ENCODE measurements around the gene SLC26A11.
A peak's percentile ranks its signal among the peaks of the same experiment; 100 is the strongest.

The SLC26A11 gene

DNA sequence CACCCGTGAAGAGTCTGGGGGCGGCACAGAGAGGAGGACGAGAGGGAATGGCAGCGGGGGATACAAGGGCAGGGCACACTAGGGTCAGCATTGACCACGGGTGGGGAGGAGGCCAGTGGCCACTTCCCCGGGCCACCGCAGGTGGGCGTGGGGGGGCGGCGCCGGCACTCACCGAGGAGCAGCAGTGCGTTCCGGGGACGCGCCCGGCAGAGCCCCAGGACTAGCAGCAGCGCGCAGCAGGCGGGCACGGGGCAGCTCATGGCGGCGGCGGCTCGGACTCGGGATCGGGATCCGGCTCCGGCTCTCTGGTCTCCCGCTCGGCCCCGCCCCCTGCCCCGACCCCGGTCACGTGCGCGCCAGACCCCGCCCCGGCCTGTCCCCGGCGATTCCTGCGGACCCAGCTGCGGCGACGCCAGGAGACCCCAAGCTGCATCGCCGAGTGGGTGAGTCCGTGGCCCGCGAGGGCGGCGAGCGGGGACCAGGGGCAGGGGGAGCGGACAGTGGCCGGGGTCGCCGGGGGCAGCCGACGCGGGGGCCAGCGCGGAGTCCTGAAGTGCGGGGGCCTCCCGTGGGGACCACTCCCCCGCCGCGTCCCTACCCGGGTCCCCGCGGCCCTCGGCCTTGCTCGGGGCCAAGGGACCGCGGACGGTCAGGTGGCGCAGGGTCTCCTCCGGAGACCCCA is at the start of gene SLC26A11, which contains the start of gene SGSH:
SLC26A11 (plus strand) TSS at position 374 of the 682 bp plus-strand sequence. CDS start 1,134 bp downstream, outside the sequence.
SGSH (minus strand) TSS at position 280 of the 682 bp plus-strand sequence; CDS start at position 260, 20 bp downstream.
- Histone ChIP-seq H4K20me1 (ENCODE audit: control insufficient read depth, insufficient read depth, low read depth, low read length) (0 out of 2 replicates have a peak, but pooled peaks cover 2% of the 10 kb centered on the region), H3K4me3 (ENCODE audit: low read length) (peak within 1 kb of the TSS; percentile 19), H3K27me3 (ENCODE audit: control insufficient read depth, low read length) (peaks cover 17% of the 10 kb centered on the region), H3K4me2 (ENCODE audit: low read length) (peak within 1 kb of the TSS; percentile 45), H3K9me2 (replicated peaks; ENCODE audit: control insufficient read depth, low read length) (no peaks in the 10 kb centered on the region), H3K79me2 (ENCODE audit: control insufficient read depth, low read length) (no peaks in the 10 kb centered on the region), H3K36me3 (ENCODE audit: control insufficient read depth, low read length) (no peaks in the 10 kb centered on the region), H3F3A (ENCODE audit: control insufficient read depth, insufficient read depth) (no peaks in the 10 kb centered on the region), H3K27ac (ENCODE audit: low read depth, low read length) (no peak within 1 kb of the TSS), H3K4me1 (ENCODE audit: control insufficient read depth, low read length) (peaks cover 19% of the 10 kb centered on the region), H3K9me3 (ENCODE audit: control insufficient read depth, insufficient read depth, low read length) (no peaks in the 10 kb centered on the region)
- TF ChIP-seq, protein P1, sequence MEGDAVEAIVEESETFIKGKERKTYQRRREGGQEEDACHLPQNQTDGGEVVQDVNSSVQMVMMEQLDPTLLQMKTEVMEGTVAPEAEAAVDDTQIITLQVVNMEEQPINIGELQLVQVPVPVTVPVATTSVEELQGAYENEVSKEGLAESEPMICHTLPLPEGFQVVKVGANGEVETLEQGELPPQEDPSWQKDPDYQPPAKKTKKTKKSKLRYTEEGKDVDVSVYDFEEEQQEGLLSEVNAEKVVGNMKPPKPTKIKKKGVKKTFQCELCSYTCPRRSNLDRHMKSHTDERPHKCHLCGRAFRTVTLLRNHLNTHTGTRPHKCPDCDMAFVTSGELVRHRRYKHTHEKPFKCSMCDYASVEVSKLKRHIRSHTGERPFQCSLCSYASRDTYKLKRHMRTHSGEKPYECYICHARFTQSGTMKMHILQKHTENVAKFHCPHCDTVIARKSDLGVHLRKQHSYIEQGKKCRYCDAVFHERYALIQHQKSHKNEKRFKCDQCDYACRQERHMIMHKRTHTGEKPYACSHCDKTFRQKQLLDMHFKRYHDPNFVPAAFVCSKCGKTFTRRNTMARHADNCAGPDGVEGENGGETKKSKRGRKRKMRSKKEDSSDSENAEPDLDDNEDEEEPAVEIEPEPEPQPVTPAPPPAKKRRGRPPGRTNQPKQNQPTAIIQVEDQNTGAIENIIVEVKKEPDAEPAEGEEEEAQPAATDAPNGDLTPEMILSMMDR (IDR thresholded peaks at IDR 0.05; ENCODE audit: low read depth, low read length, poor library complexity, severe bottlenecking) = no peak
- no peak for TF ChIP-seq EZH2phosphoT487 (IDR thresholded peaks at IDR 0.05; ENCODE audit: borderline replicate concordance, low read length)

DNA sequence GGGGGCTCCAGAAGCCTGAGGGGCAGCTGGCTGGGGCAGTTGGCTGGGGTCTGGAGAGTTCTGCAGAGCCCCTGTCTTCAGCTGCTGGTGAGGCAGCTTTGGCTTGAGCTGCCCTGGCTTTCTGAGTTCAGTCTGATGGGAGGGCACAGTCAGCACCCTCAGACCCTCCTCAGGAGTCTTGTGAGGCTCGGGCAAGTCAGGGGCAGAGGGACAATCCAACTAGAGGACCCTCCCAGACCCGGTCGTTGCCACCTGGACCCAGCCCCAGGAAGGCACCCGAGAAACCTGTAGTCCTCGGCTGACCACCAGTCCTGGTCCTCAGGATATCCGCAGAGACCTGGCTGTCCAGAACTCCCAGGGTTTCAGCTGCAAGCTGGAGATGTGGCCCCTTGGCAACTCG is 48.5 kb upstream of the SLC26A11 start:
- Histone ChIP-seq H3K27me3 (ENCODE audit: control insufficient read depth, low read length) (no peaks in the 10 kb centered on the region), H3K4me2 (ENCODE audit: low read length) (no peak overlapping the region), H3K9me3 (ENCODE audit: control insufficient read depth, insufficient read depth, low read length) (no peaks in the 10 kb centered on the region), H3F3A (ENCODE audit: control insufficient read depth, insufficient read depth) (no peaks in the 10 kb centered on the region), H4K20me1 (ENCODE audit: control insufficient read depth, insufficient read depth, low read depth, low read length) (no peaks in the 10 kb centered on the region), H3K4me3 (ENCODE audit: low read length) (no peak overlapping the region), H3K27ac (ENCODE audit: low read depth, low read length) (no peak overlapping the region), H3K4me1 (ENCODE audit: control insufficient read depth, low read length) (no peaks in the 10 kb centered on the region), H3K9me2 (replicated peaks; ENCODE audit: control insufficient read depth, low read length) (no peaks in the 10 kb centered on the region), H3K36me3 (ENCODE audit: control insufficient read depth, low read length) (no peaks in the 10 kb centered on the region), H3K79me2 (ENCODE audit: control insufficient read depth, low read length) (no peaks in the 10 kb centered on the region)
- no peak for TF ChIP-seq EZH2phosphoT487 (IDR thresholded peaks at IDR 0.05; ENCODE audit: borderline replicate concordance, low read length)
- TF ChIP-seq, protein P1 (IDR thresholded peaks at IDR 0.05; ENCODE audit: low read depth, low read length, poor library complexity, severe bottlenecking) = no peak

DNA sequence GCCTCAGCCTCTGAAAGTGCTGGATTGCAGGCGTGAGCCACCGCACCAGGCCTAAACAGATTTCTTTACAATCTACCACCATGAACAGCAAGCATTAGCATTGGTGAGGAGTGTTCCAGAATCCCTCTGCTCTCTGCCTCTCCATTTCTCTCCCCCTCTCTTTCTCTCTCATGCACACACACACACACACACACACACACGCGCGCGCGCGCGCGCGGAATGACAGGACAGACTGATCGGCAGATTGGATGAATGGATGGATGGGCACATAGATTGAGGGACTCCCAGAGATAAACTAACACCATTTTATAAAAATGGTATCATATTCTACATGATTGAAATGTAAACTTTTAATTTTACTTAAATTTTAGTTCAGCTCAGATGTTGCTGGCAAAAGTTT is 47.1 kb upstream of the SLC26A11 start:
- TF ChIP-seq, protein P1 (IDR thresholded peaks at IDR 0.05; ENCODE audit: low read depth, low read length, poor library complexity, severe bottlenecking) = no peak
- TF ChIP-seq EZH2phosphoT487 (IDR thresholded peaks at IDR 0.05; ENCODE audit: borderline replicate concordance, low read length) = no peak
- Histone ChIP-seq H3K4me3 (ENCODE audit: low read length) (no peak overlapping the region), H3K9me2 (replicated peaks; ENCODE audit: control insufficient read depth, low read length) (no peaks in the 10 kb centered on the region), H3K9me3 (ENCODE audit: control insufficient read depth, insufficient read depth, low read length) (no peaks in the 10 kb centered on the region), H3K4me1 (ENCODE audit: control insufficient read depth, low read length) (no peaks in the 10 kb centered on the region), H3K36me3 (ENCODE audit: control insufficient read depth, low read length) (no peaks in the 10 kb centered on the region), H3K79me2 (ENCODE audit: control insufficient read depth, low read length) (no peaks in the 10 kb centered on the region), H3F3A (ENCODE audit: control insufficient read depth, insufficient read depth) (no peaks in the 10 kb centered on the region), H3K4me2 (ENCODE audit: low read length) (no peak overlapping the region), H4K20me1 (ENCODE audit: control insufficient read depth, insufficient read depth, low read depth, low read length) (no peaks in the 10 kb centered on the region), H3K27me3 (ENCODE audit: control insufficient read depth, low read length) (no peaks in the 10 kb centered on the region), H3K27ac (ENCODE audit: low read depth, low read length) (no peak overlapping the region)

All from DOHH2 (cell line).